Pulmonary artery endothelial cell (primary cell): Measurements from ENCODE around the gene C3AR1. TPM values are rescaled to one million over a fixed set of nuclear protein-coding genes. Genes with fewer than 3 reads are reported as not detected.
"Not testable (repeated sequence)": the region's sequence is repeated elsewhere in the genome, so short reads cannot be mapped to it uniquely, and the experiment has no call there.

Experiments used
- DNase-seq: peaks from one replicate; pipeline ENCODE4 v3.0.0-alpha.2; 2011; ENCODE audit warnings: low read depth, low spot score
- total RNA-seq: library from RNA; depleted of rRNA; stranded (reverse); fragments of >200 nt; gene quantifications from 2 replicates; pipeline ENCODE4 v1.2.3, GENCODE V29; 2014

Gene C3AR1
- total RNA-seq, 1 donor from 2014 or later, result 0.26 TPM

- no peak for DNase-seq
Observed at GRCh38 chr12:8028267-8028666, 37.9 kb downstream of the C3AR1 start.

DNA sequence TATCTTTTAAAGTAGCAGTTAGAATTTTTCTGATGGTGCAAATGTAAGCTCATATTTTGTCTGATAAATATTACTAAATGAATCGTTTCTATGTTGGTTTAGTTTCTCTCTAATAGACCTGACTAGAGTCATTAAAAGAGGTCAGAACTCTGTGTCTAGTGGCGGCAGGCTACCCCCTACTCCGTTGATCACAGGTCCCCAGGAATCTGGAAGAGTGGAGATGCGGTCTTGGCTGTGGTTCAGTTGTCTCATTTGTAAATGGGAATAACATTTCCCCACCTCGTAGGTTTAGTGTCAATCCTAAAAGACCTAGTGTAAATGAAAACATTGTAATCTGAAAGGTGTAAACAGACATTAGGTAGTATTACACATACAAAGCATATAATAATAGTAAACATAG lies 38.3 kb downstream of the C3AR1 start:
- DNase-seq, result no peak

- peak; percentile 98 for DNase-seq
Observed at GRCh38 chr12:8026291-8026900, 39.8 kb downstream of the C3AR1 start.

GRCh38 chr12:8018666-8019581 lies 47.2 kb downstream of the C3AR1 start:
- no peak for DNase-seq

- not testable (repeated sequence) for DNase-seq
Observed at GRCh38 chr12:8018213-8018612, 47.9 kb downstream of the C3AR1 start.

GRCh38 chr12:8014836-8015235 lies 51.3 kb downstream of the C3AR1 start:
- DNase-seq, result no peak

DNA sequence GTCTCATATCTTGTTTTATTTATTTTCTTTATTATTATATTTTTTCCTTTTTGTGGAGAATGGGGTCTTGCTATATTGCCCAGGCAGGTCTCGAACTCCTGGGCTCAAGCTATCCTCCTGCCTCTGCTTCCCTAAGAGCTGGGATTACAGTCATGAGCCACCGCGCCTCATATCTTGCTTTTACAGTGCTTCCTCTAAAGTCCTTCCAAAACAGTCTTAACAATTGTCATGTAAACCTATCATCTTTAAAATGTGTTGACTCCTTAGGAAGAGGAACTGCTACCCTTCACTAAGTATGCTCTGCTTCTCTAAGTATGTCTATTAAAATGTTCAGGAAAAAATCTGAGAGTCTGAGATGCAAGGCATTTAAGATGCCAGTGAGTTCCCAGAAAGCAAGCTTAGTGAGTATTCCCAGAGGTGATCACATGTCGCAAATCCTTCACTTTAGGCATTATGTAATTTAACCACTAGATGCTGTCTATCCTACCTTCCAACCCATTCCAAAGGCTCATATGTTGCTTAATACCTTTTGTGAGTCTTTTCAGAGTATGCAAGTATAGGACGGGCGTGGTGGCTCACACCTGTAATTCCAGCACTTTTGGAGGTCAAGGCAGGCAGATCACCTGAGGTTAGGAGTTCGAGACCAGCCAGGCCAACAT lies 53.4 kb downstream of the C3AR1 start:
- no peak for DNase-seq

GRCh38 chr12:8011331-8011730 lies 54.8 kb downstream of the C3AR1 start:
- DNase-seq, result no peak

Other genes starting within 250 kb of the C3AR1 start
- not detected in 2 replicates for gene SLC2A14, start 193.4 kb downstream of the C3AR1 start, total RNA-seq
- gene SLC2A3, start 130.2 kb downstream of the C3AR1 start, total RNA-seq, result 17.2 and 36.9 TPM in 2 replicates
- 3.9 and 4.2 TPM in 2 replicates for gene FOXJ2, start 33.6 kb downstream of the C3AR1 start, total RNA-seq
- gene NECAP1, start 15.9 kb upstream of the C3AR1 start, total RNA-seq, result 32.8 and 54.9 TPM in 2 replicates
- gene CLEC4A, start 57.3 kb upstream of the C3AR1 start, total RNA-seq, result 0.13 TPM in 1 of 2 replicates, not detected in the other
- gene ZNF705A, start 90.7 kb upstream of the C3AR1 start, total RNA-seq, result under 0.01 TPM in 1 of 2 replicates, not detected in the other
- 0.11 TPM in 1 of 2 replicates, not detected in the other for gene FAM90A1, start 161.3 kb upstream of the C3AR1 start, total RNA-seq